Stimulated activated CD8-positive, alpha-beta memory T cell treated with anti-CD3 and anti-CD28 coated beads, Interleukin-15, amount 100 ng/mL, for 4 hours (primary cell): ENCODE measurements around the gene CHRNB2.

Experiments used
- DNase-seq, 2 donors: peaks; one replicate each; pipeline ENCODE4 v3.0.0-alpha.2; 2020; ENCODE audit warnings: low read depth in 2 of 2

Gene CHRNB2

GRCh38 chr1:154611150-154611862 is 43.7 kb downstream of the CHRNB2 start:
- no peak for DNase-seq

- no peak for DNase-seq
Measured at GRCh38 chr1:154614247-154614646, 46.7 kb downstream of the CHRNB2 start.

GRCh38 chr1:154614901-154615300 is 47.3 kb downstream of the CHRNB2 start:
- DNase-seq = no peak

- no peak for DNase-seq
Measured at GRCh38 chr1:154615411-154615810, 47.8 kb downstream of the CHRNB2 start.

- DNase-seq = no peak
Measured at GRCh38 chr1:154616659-154617345, 49.2 kb downstream of the CHRNB2 start.

- no peak for DNase-seq
Measured at GRCh38 chr1:154619181-154619948, 51.8 kb downstream of the CHRNB2 start.

- DNase-seq = no peak
Measured at GRCh38 chr1:154620751-154621150, 53.2 kb downstream of the CHRNB2 start.

- no peak for DNase-seq
Measured at GRCh38 chr1:154621875-154622274, 54.3 kb downstream of the CHRNB2 start.

- no peak for DNase-seq
Measured at GRCh38 chr1:154622503-154623039, 55.0 kb downstream of the CHRNB2 start.

- no peak for DNase-seq
Measured at GRCh38 chr1:154623358-154623757, 55.8 kb downstream of the CHRNB2 start.

GRCh38 chr1:154624746-154625643 is 57.4 kb downstream of the CHRNB2 start:
- no peak for DNase-seq

GRCh38 chr1:154626456-154627256 is 59.1 kb downstream of the CHRNB2 start:
- no peak for DNase-seq

GRCh38 chr1:154627257-154628120 is 59.9 kb downstream of the CHRNB2 start:
- peak; percentile 77 to 88 for DNase-seq

- DNase-seq = no peak
Measured at GRCh38 chr1:154628121-154628405, 60.5 kb downstream of the CHRNB2 start.

- DNase-seq = no peak
Measured at GRCh38 chr1:154629061-154629674, 61.6 kb downstream of the CHRNB2 start.
